ENCODE data around the gene SFXN5. TPM values are rescaled to one million over a fixed set of nuclear protein-coding genes. Genes with fewer than 3 reads are reported as not detected.

SFXN5 gene
- total and polyA plus RNA-seq, 2 donors (not counting 3 experiments of a cell fraction or from before 2014, with no cell fraction given), result 18.7 to 28.6 TPM

GRCh38 chr2:72950558-72951255 is 120.8 kb downstream of the SFXN5 start:
- ChIA-PET POLR2A (no interaction called here), CTCF (interaction anchor here (1.2 to 1.3 kb wide), 2 partner anchors 24 to 58 kb away, joined by 4 to 7 read pairs; no protein-coding TSS in a partner anchor)
- no peak overlapping the region for H3K4me2 ChIP-seq (ENCODE audit: insufficient read depth, low read length)
- no peaks in the 10 kb centered on the region for H3K4me1 ChIP-seq (ENCODE audit: control insufficient read depth, extremely low read depth, insufficient read depth, low read length)
- H3K36me3 ChIP-seq (ENCODE audit: control insufficient read depth in 2 of 2, extremely low read depth in 1 of 2, insufficient read depth in 2 of 2, low read length in 2 of 2), result no peaks in the 10 kb centered on the region
- H3K9me3 ChIP-seq (replicated peaks; ENCODE audit: control insufficient read depth, insufficient read depth, low read length), result no peaks in the 10 kb centered on the region
- BruUV-seq (replicated peaks), result no TSS peak
- TF ChIP-seq POLR2A (IDR thresholded peaks at IDR 0.05; ENCODE audit: low read depth, low read length), result no peak
- no peak for TF ChIP-seq GATA2 (IDR thresholded peaks at IDR 0.05; ENCODE audit: insufficient read depth, insufficient read length, low read depth, low read length)
- no peak for TF ChIP-seq CTCF (IDR thresholded peaks at IDR 0.05; ENCODE audit: extremely low read depth in 1 of 2, insufficient read depth in 1 of 2, low read depth in 1 of 2, low read length in 2 of 2)
- TF ChIP-seq EZH2 (IDR thresholded peaks at IDR 0.05; ENCODE audit: borderline replicate concordance, low read depth, low read length, severe bottlenecking), result no peak
- no peak for TF ChIP-seq FOS (IDR thresholded peaks at IDR 0.05; ENCODE audit: borderline replicate concordance, insufficient read depth, low read length)
- no peak for TF ChIP-seq JUN (IDR thresholded peaks at IDR 0.05; ENCODE audit: borderline replicate concordance, insufficient read depth, insufficient read length, low read depth)
- TF ChIP-seq POLR2AphosphoS5 (IDR thresholded peaks at IDR 0.05; ENCODE audit: insufficient read depth, low read depth, low read length), result no peak
- TF ChIP-seq MYC (IDR thresholded peaks at IDR 0.05; ENCODE audit: low read depth, low read length), result no peak
- no peak for TF ChIP-seq MAX (IDR thresholded peaks at IDR 0.05; ENCODE audit: insufficient read depth, insufficient read length)
- DNase-seq (ENCODE audit: low read depth, low spot score) (no peak), FAIRE-seq (no peak)
- intact Hi-C loops (cut with micrococcal nuclease) (no loop called here), dilution Hi-C loops (cut with MboI; ENCODE audit: extremely low pct_ligation_motif_present, low sequenced_read_pairs) (no loop called here)
- H3K9ac ChIP-seq (replicated peaks; ENCODE audit: extremely low read depth, insufficient read depth, low read length), result no peak overlapping the region
- no peak overlapping the region for H2AFZ ChIP-seq (ENCODE audit: low read depth, low read length)
- H3K4me3 ChIP-seq (replicated peaks in 1 of 3; ENCODE audit: insufficient read depth in 1 of 3, low read depth in 1 of 3, low read length in 3 of 3), result no peak overlapping the region
- H3K27me3 ChIP-seq (ENCODE audit: control insufficient read depth in 2 of 2, insufficient read depth in 2 of 2, low read length in 2 of 2), result no peaks in the 10 kb centered on the region
- H4K20me1 ChIP-seq (replicated peaks; ENCODE audit: control insufficient read depth, extremely low read depth, insufficient read depth, low read length), result no peaks in the 10 kb centered on the region
- no peak overlapping the region for H3K27ac ChIP-seq (ENCODE audit: insufficient read depth, low read depth, low read length)
- H3K79me2 ChIP-seq (ENCODE audit: control insufficient read depth, insufficient read depth, low read length), result no peaks in the 10 kb centered on the region
- H3K9me1 ChIP-seq (replicated peaks; ENCODE audit: control insufficient read depth, extremely low read depth, insufficient read depth, low read length), result no peaks in the 10 kb centered on the region
